ENCODE data around the gene FOXP1.

The FOXP1 gene

GRCh38 chr3:71114610-71115009, 468.9 kb downstream of the FOXP1 start:
- no peak for TF ChIP-seq CTCF (IDR thresholded peaks at IDR 0.05; ENCODE audit: low read depth, low read length)
- H3K4me3 ChIP-seq (replicated peaks in 1 of 2; ENCODE audit: low read depth in 2 of 2, low read length in 2 of 2) = no peak overlapping the region
- DNase-seq (ENCODE audit: low read depth in 2 of 2) = no peak

- no peak for TF ChIP-seq CTCF (IDR thresholded peaks at IDR 0.05; ENCODE audit: low read depth, low read length)
- DNase-seq (ENCODE audit: low read depth in 2 of 2) = peak in 1 of 2 donors; percentile 14
- no peak overlapping the region for H3K4me3 ChIP-seq (replicated peaks in 1 of 2; ENCODE audit: low read depth in 2 of 2, low read length in 2 of 2)
Observed at GRCh38 chr3:71112576-71112975, 471.0 kb downstream of the FOXP1 start.

GRCh38 chr3:71111784-71112440, 471.6 kb downstream of the FOXP1 start:
- peak; percentile 70 to 96 for DNase-seq (ENCODE audit: low read depth in 2 of 2)
- no peak for TF ChIP-seq CTCF (IDR thresholded peaks at IDR 0.05; ENCODE audit: low read depth, low read length)
- no peak overlapping the region for H3K4me3 ChIP-seq (replicated peaks in 1 of 2; ENCODE audit: low read depth in 2 of 2, low read length in 2 of 2)

GRCh38 chr3:71110385-71111222, 472.9 kb downstream of the FOXP1 start:
- no peak overlapping the region for H3K4me3 ChIP-seq (replicated peaks in 1 of 2; ENCODE audit: low read depth in 2 of 2, low read length in 2 of 2)
- no peak for DNase-seq (ENCODE audit: low read depth in 2 of 2)
- no peak for TF ChIP-seq CTCF (IDR thresholded peaks at IDR 0.05; ENCODE audit: low read depth, low read length)

GRCh38 chr3:71109977-71110285, 473.6 kb downstream of the FOXP1 start:
- TF ChIP-seq CTCF (IDR thresholded peaks at IDR 0.05; ENCODE audit: low read depth, low read length) = no peak
- DNase-seq (ENCODE audit: low read depth in 2 of 2) = no peak
- no peak overlapping the region for H3K4me3 ChIP-seq (replicated peaks in 1 of 2; ENCODE audit: low read depth in 2 of 2, low read length in 2 of 2)

- peak overlapping the region; percentile 17 to 24 for H3K4me3 ChIP-seq (replicated peaks in 1 of 2; ENCODE audit: low read depth in 2 of 2, low read length in 2 of 2)
- DNase-seq (ENCODE audit: low read depth in 2 of 2) = peak; percentile 71 to 86
- TF ChIP-seq CTCF (IDR thresholded peaks at IDR 0.05; ENCODE audit: low read depth, low read length) = no peak
Observed at GRCh38 chr3:71109241-71109976, 474.1 kb downstream of the FOXP1 start.

All from cardiac fibroblast (primary cell).